Naive thymus-derived CD4-positive, alpha-beta T cell (primary cell): Measurements from ENCODE around the gene CENPP. TPM values are rescaled to one million over a fixed set of nuclear protein-coding genes. Genes with fewer than 3 reads are reported as not detected.

ENCODE experiments used
- ATAC-seq: fragments of 150-1000 bp; cut with Tn5 transposase; 2 replicates; pipeline ENCODE4 v1.10.0; 2021; ENCODE audit warnings: mild to moderate bottlenecking, moderate library complexity
- CTCF ChIA-PET: fragments of 350-600 bp; sonication (Branson Sonifier 250); formaldehyde crosslinking; loops from one replicate; lab custom pipeline; 2021; ENCODE audit warnings: antibody characterized with exemption; lab: Charles Lee
- POLR2A ChIA-PET: fragments of 350-600 bp; sonication (Branson Sonifier 250); formaldehyde crosslinking; loops from one replicate; lab custom pipeline; 2021; ENCODE audit warnings: antibody characterized with exemption, inconsistent platforms; lab: Charles Lee
- DNase-seq, 9 donors: peaks; one replicate each; pipeline versions ENCODE4 v3.0.0 to v3.0.0-alpha.2; 2020 to 2022; ENCODE audit warnings: mixed read lengths in 1 of 9
- H3K27ac ChIP-seq: one replicate; pipeline ENCODE4 v1.7.0; 2013; ENCODE audit warnings: mild to moderate bottlenecking, low read depth, low read length, moderate library complexity
- H3K27me3 ChIP-seq, 2 donors: one replicate each; pipeline ENCODE4 v1.7.0; 2013; ENCODE audit warnings: low read length in 2 of 2, mild to moderate bottlenecking in 2 of 2, moderate library complexity in 2 of 2; ENCODE audit not compliant: control insufficient read depth in 2 of 2, insufficient read depth in 2 of 2
- H3K36me3 ChIP-seq, 3 experiments: 1 replicate in 2 of 3; 2 replicates in 1 of 3; pipeline ENCODE4 v1.7.0; 2013; ENCODE audit warnings: low read length in 3 of 3, mild to moderate bottlenecking in 3 of 3, moderate library complexity in 1 of 3; ENCODE audit not compliant: insufficient read depth in 3 of 3, control insufficient read depth in 2 of 3
- H3K4me1 ChIP-seq, 2 donors: one replicate each; pipeline ENCODE4 v1.7.0; 2013; ENCODE audit warnings: low read length in 2 of 2, mild to moderate bottlenecking in 2 of 2, moderate library complexity in 1 of 2; ENCODE audit not compliant: control insufficient read depth in 2 of 2, insufficient read depth in 2 of 2
- H3K4me3 ChIP-seq: 2 replicates; pipeline ENCODE4 v1.7.0; 2013; ENCODE audit warnings: mild to moderate bottlenecking, low read length
- H3K9me3 ChIP-seq, 3 experiments: 1 replicate in 2 of 3; 2 replicates in 1 of 3; pipeline ENCODE4 v1.7.0; 2013; ENCODE audit warnings: low read length in 3 of 3; ENCODE audit not compliant: control insufficient read depth in 2 of 3
- H3K27ac Mint-ChIP-seq, 9 donors: one replicate each; pipeline ENCODE4 v1.8.0; 2020 to 2022; ENCODE audit warnings: mixed read lengths in 9 of 9, mild to moderate bottlenecking in 8 of 9, moderate library complexity in 5 of 9, inconsistent platforms in 2 of 9
- H3K27me3 Mint-ChIP-seq, 5 donors: one replicate each; pipeline ENCODE4 v1.8.0; 2021 to 2022; ENCODE audit warnings: mixed read lengths in 5 of 5, mild to moderate bottlenecking in 1 of 5
- H3K36me3 Mint-ChIP-seq, 5 donors: one replicate each; pipeline ENCODE4 v1.8.0; 2020 to 2022; ENCODE audit warnings: mixed read lengths in 5 of 5, mild to moderate bottlenecking in 3 of 5, inconsistent platforms in 1 of 5
- H3K4me1 Mint-ChIP-seq, 7 donors: one replicate each; pipeline ENCODE4 v1.8.0; 2020 to 2022; ENCODE audit warnings: mixed read lengths in 7 of 7, mild to moderate bottlenecking in 3 of 7, inconsistent platforms in 1 of 7
- H3K4me3 Mint-ChIP-seq, 10 donors: one replicate each; pipeline ENCODE4 v1.8.0; 2020 to 2022; ENCODE audit warnings: mild to moderate bottlenecking in 10 of 10, mixed read lengths in 10 of 10, moderate library complexity in 6 of 10, inconsistent platforms in 2 of 10
- H3K9me3 Mint-ChIP-seq, 11 donors: one replicate each; pipeline ENCODE4 v1.8.0; 2020 to 2022; ENCODE audit warnings: mixed read lengths in 11 of 11, mild to moderate bottlenecking in 4 of 11, inconsistent platforms in 1 of 11, moderate library complexity in 1 of 11
- intact Hi-C, 2 donors: fragments of 100-400 bp; cut with micrococcal nuclease; formaldehyde crosslinking; loops; one replicate each; pipeline ENCODE4 v1.15.1; 2023
- polyA plus RNA-seq, 2 donors: library from polyadenylated mRNA; unstranded; fragments of 300-500 nt; fragmentation: Illumina TruSeq; gene quantifications; one replicate each; pipeline ENCODE4 v1.2.3, GENCODE V29; 2021
- total RNA-seq, 6 experiments: library from RNA in 5 of 6; stranded (reverse) in 5 of 6; gene quantifications; 1 replicate in 5 of 6; 2 replicates in 1 of 6; pipeline ENCODE4 v1.2.3 and lab custom pipeline; 2021 to 2026

CENPP gene
- total and polyA plus RNA-seq, 7 experiments from 2014 or later = 1.2 to 24.3 (median 3.8) TPM

DNA sequence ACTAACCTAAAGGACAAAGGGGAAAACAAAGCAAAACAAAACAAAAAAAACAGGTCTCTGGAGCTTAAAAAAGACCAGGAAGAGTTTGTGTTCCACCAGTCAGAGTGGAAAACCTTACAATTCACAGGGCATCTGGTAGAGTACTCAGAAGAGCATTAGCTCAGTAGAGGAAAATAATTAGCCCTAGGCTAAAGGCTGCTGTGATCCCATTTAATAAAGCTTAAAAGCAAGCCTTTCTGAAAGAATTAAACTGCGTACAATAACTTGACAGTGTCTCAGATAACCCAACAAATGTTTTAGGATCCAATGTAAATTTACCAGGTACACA is 202.7 kb downstream of the CENPP start:
- Histone ChIP-seq H3K9me3 (no peaks in the 10 kb centered on the region), H3K27ac (no peak overlapping the region), H3K27me3 (no peaks in the 10 kb centered on the region), H3K4me3 (no peak overlapping the region), H3K36me3 (no peaks in the 10 kb centered on the region), H3K4me1 (no peaks in the 10 kb centered on the region)
- ChIA-PET POLR2A (interaction anchor here (0.6 kb wide), 1 partner anchor 1144 kb away, joined by 3 read pairs; no protein-coding TSS in a partner anchor), CTCF (interaction anchor here (0.5 kb wide), 1 partner anchor 161 kb away, joined by 4 read pairs; no protein-coding TSS in a partner anchor)
- DNase-seq (no peak), ATAC-seq (no peak)
- no peaks in the 10 kb centered on the region for H3K27me3 Mint-ChIP-seq
- H3K4me3 Mint-ChIP-seq = no peak overlapping the region
- peaks cover 0 to 2% (median 0%) of the 10 kb centered on the region in 7 donors for H3K4me1 Mint-ChIP-seq
- intact Hi-C loops = no loop called here
- H3K36me3 Mint-ChIP-seq = peaks cover 0 to 8% (median 3%) of the 10 kb centered on the region in 5 donors
- H3K9me3 Mint-ChIP-seq = peaks cover 0 to 10% (median 2%) of the 10 kb centered on the region in 11 donors
- H3K27ac Mint-ChIP-seq = no peak overlapping the region

DNA sequence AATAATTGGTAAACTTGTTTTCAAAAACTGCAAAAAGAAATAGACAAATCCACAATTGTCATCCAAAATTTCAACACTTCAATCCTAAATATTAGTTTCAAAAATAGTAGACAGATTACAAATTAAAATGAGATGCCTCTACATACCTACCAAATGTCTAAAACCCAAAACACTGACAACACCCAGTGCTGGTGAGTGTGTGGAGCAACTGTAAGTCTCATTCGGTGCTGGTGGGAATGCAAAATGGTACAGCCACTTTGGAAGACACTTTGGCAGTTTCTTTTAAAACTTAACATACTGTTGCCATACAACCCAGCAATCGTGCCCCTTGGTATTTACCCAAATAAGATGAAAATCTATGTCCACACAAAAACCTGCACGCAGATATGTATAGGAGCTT is 203.4 kb downstream of the CENPP start:
- Mint-ChIP-seq H3K4me1 (peaks cover 0 to 1% (median 0%) of the 10 kb centered on the region in 7 donors), H3K36me3 (peaks cover 0 to 8% (median 3%) of the 10 kb centered on the region in 5 donors), H3K4me3 (no peak overlapping the region), H3K9me3 (peaks cover 0 to 10% (median 2%) of the 10 kb centered on the region in 11 donors), H3K27ac (no peak overlapping the region), H3K27me3 (no peaks in the 10 kb centered on the region)
- Histone ChIP-seq H3K27me3 (no peaks in the 10 kb centered on the region), H3K4me1 (no peaks in the 10 kb centered on the region), H3K36me3 (no peaks in the 10 kb centered on the region), H3K9me3 (no peaks in the 10 kb centered on the region), H3K27ac (no peak overlapping the region), H3K4me3 (no peak overlapping the region)
- CTCF ChIA-PET = no interaction called here
- intact Hi-C loops = no loop called here
- DNase-seq (no peak), ATAC-seq (no peak)
- POLR2A ChIA-PET = no interaction called here

DNA sequence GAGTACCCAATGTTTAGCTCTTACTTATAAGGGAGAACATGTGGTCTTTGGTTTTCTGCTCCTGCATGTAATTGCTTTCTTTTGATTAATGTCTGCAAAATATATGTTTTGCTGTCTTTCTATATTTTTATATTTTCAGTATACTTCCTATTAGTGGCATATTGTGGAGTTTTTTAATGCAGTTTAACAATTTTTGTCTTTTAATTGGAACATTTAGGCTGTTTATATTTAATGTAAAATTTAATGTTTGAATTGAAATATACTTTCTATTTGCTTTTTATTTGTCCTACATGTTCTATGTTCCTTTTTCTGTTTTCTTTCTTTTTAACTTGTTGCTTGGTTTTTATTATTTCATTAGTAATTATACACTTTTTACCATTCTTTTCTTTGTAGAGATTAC is 205.1 kb downstream of the CENPP start:
- peaks cover 0 to 6% (median 0%) of the 10 kb centered on the region in 7 donors for H3K4me1 Mint-ChIP-seq
- Histone ChIP-seq H3K27ac (no peak overlapping the region), H3K27me3 (no peaks in the 10 kb centered on the region), H3K4me3 (no peak overlapping the region), H3K4me1 (no peaks in the 10 kb centered on the region), H3K36me3 (no peaks in the 10 kb centered on the region), H3K9me3 (no peaks in the 10 kb centered on the region)
- intact Hi-C loops = no loop called here
- no peak for DNase-seq
- H3K27ac Mint-ChIP-seq = no peak overlapping the region
- no peak overlapping the region for H3K4me3 Mint-ChIP-seq
- ChIA-PET CTCF (no interaction called here), POLR2A (interaction anchor here (0.6 kb wide), 1 partner anchor 34 kb away, joined by 3 read pairs; no protein-coding TSS in a partner anchor)
- peaks cover 0 to 8% (median 3%) of the 10 kb centered on the region in 5 donors for H3K36me3 Mint-ChIP-seq
- H3K9me3 Mint-ChIP-seq = peaks cover 0 to 10% (median 2%) of the 10 kb centered on the region in 11 donors
- no peak for ATAC-seq
- no peaks in the 10 kb centered on the region for H3K27me3 Mint-ChIP-seq

DNA sequence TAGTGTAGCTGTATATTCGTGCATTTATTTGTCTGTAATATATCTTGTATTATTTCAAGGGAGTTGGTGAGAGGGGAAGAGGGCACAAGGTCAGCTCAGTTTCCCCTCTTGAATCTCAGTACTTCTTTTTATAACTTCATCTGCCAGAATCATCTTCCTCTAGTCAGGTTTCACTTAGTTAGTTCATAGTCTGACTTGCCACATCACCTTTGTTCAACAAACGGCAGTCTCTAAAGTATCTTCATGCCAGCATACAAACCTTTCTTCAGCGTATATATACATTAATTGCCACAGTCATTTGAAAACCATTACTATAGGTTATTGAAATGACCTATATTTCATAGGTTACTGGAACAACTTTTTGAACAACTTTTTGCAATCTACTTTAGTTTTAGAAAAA is 208.5 kb downstream of the CENPP start:
- Histone ChIP-seq H3K27me3 (no peaks in the 10 kb centered on the region), H3K4me3 (no peak overlapping the region), H3K27ac (no peak overlapping the region), H3K36me3 (no peaks in the 10 kb centered on the region), H3K9me3 (no peaks in the 10 kb centered on the region), H3K4me1 (no peaks in the 10 kb centered on the region)
- no peaks in the 10 kb centered on the region for H3K27me3 Mint-ChIP-seq
- no peak overlapping the region for H3K27ac Mint-ChIP-seq
- H3K4me3 Mint-ChIP-seq = no peak overlapping the region
- ChIA-PET CTCF (no interaction called here), POLR2A (no interaction called here)
- ATAC-seq (no peak), DNase-seq (no peak)
- peaks cover 0 to 8% (median 3%) of the 10 kb centered on the region in 5 donors for H3K36me3 Mint-ChIP-seq
- H3K9me3 Mint-ChIP-seq = peaks cover 0 to 10% (median 2%) of the 10 kb centered on the region in 11 donors
- peaks cover 0 to 6% (median 0%) of the 10 kb centered on the region in 7 donors for H3K4me1 Mint-ChIP-seq
- intact Hi-C loops = no loop called here

- ChIA-PET POLR2A (no interaction called here), CTCF (no interaction called here)
- Histone ChIP-seq H3K27me3 (no peaks in the 10 kb centered on the region), H3K9me3 (no peaks in the 10 kb centered on the region), H3K36me3 (no peaks in the 10 kb centered on the region), H3K27ac (no peak overlapping the region), H3K4me1 (no peaks in the 10 kb centered on the region), H3K4me3 (no peak overlapping the region)
- Mint-ChIP-seq H3K4me1 (peaks cover 0 to 6% (median 0%) of the 10 kb centered on the region in 7 donors), H3K27me3 (no peaks in the 10 kb centered on the region), H3K4me3 (no peak overlapping the region), H3K27ac (no peak overlapping the region), H3K36me3 (peaks cover 0 to 8% (median 3%) of the 10 kb centered on the region in 5 donors), H3K9me3 (peaks cover 0 to 10% (median 2%) of the 10 kb centered on the region in 11 donors)
- intact Hi-C loops = no loop called here
- ATAC-seq (no peak), DNase-seq (no peak)
Observed at GRCh38 chr9:92534674-92535073, 208.9 kb downstream of the CENPP start.

DNA sequence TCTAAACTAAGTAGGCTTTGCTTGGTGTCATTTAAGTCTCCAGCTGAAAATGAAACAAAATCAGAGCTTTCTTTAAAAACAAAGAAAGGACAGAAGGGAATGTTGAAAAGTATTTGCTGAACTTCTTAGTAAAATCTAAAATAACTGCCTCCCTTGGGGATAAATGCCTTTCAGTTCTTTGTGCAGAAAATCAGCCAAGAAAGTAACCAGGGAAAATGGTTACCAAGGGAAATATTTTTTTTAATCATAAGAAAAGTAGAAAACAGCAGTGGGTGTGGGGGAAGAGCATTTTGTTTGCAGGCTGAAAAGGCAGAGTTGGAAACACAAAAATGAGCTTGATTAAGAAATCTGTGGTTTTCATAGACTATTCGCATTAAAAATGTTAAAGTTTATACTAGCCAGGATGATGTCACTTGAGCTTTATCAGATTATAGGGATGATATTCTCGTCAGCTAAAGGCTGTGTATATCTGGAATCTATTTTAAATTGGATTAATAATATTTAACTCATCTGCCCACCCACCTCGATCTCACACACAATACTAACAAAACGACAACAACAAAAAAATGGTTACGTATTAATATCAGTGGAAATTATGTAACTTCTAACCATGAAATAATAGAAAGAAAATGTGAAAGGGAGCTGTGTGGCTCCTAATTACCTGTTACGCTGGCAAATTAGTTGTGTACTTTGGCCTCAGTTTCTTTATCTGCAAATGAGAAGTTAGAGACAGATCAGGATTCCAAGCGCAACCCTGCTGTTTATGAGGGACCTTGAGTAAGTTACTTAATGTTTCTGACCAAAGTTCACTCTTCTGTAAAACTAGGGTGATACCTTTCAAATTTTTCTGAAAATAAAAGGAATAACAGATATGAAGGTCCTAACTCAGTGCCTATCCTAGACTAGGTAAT is 210.4 kb downstream of the CENPP start, which contains the start of gene ECM2:
Gene ECM2, minus strand, starts transcription at position 51 of the 911 bp plus-strand sequence. CDS start 13,124 bp downstream, outside the sequence.
- intact Hi-C loops = no loop called here

More for the DNA sequence above, 210.4 kb downstream of the CENPP start, which contains the start of gene ECM2:
- Histone ChIP-seq H3K27me3 (no peaks in the 10 kb centered on the region), H3K36me3 (no peaks in the 10 kb centered on the region), H3K4me1 (no peaks in the 10 kb centered on the region), H3K9me3 (no peaks in the 10 kb centered on the region), H3K4me3 (no peak within 1 kb of the TSS), H3K27ac (no peak within 1 kb of the TSS)
- POLR2A ChIA-PET = no interaction called here
- Mint-ChIP-seq H3K4me1 (peaks cover 0 to 6% (median 0%) of the 10 kb centered on the region in 7 donors), H3K27me3 (no peaks in the 10 kb centered on the region), H3K9me3 (peaks cover 0 to 10% (median 2%) of the 10 kb centered on the region in 11 donors), H3K4me3 (no peak within 1 kb of the TSS), H3K36me3 (peaks cover 0 to 8% (median 3%) of the 10 kb centered on the region in 5 donors), H3K27ac (no peak within 1 kb of the TSS)
- CTCF ChIA-PET = no interaction called here
- ATAC-seq (no peak), DNase-seq (no peak)
